MM.1S (cell line): Measurements from ENCODE around the gene TIMM50.

Source experiments
- DNase-seq: peaks from one replicate; pipeline ENCODE4 v3.0.0-alpha.2; 2015
- H2AFZ ChIP-seq: fragments of 300-600 bp; sonication (generic); 2 replicates; pipeline ENCODE4 v1.6.0; 2016; ENCODE audit warnings: antibody characterized with exemption, low read length
- H3F3A ChIP-seq: fragments of 300-600 bp; sonication (generic); 2 replicates; pipeline ENCODE4 v1.6.1; 2016; ENCODE audit warnings: mild to moderate bottlenecking, antibody characterized with exemption, low read length, moderate library complexity, mixed read lengths; ENCODE audit not compliant: insufficient read depth
- H3K27ac ChIP-seq: fragments of 300-600 bp; sonication (generic); 2 replicates; pipeline ENCODE4 v1.5.1; 2016; ENCODE audit warnings: mild to moderate bottlenecking, low read length
- H3K27me3 ChIP-seq: fragments of 300-600 bp; sonication (generic); replicated peaks from 2 replicates; pipeline ENCODE4 v1.6.0; 2016; ENCODE audit warnings: low read length; ENCODE audit not compliant: insufficient read depth
- H3K36me3 ChIP-seq: fragments of 300-600 bp; sonication (generic); replicated peaks from 2 replicates; pipeline ENCODE4 v1.6.1; 2016; ENCODE audit warnings: mild to moderate bottlenecking, low read length, mixed read lengths; ENCODE audit not compliant: insufficient read depth
- H3K4me1 ChIP-seq: fragments of 300-600 bp; sonication (generic); 2 replicates; pipeline ENCODE4 v1.6.1; 2016; ENCODE audit warnings: low read length, mixed read lengths
- H3K4me2 ChIP-seq: fragments of 300-600 bp; sonication (generic); 2 replicates; pipeline ENCODE4 v1.6.0; 2016; ENCODE audit warnings: low read depth, low read length
- H3K4me3 ChIP-seq: fragments of 300-600 bp; sonication (generic); 2 replicates; pipeline ENCODE4 v1.5.1; 2016; ENCODE audit warnings: low read length, mixed read lengths
- H3K79me2 ChIP-seq: fragments of 300-600 bp; sonication (generic); 2 replicates; pipeline ENCODE4 v1.6.1; 2016; ENCODE audit warnings: mixed run types, low read length, mixed read lengths
- H3K9ac ChIP-seq: fragments of 300-600 bp; sonication (generic); 2 replicates; pipeline ENCODE4 v1.6.1; 2016; ENCODE audit warnings: low read length, mixed read lengths
- H3K9me2 ChIP-seq: fragments of 300-600 bp; sonication (generic); replicated peaks from 2 replicates; pipeline ENCODE4 v1.6.1; 2016; ENCODE audit warnings: mild to moderate bottlenecking, low read length, mixed read lengths; ENCODE audit not compliant: insufficient read depth
- H3K9me3 ChIP-seq: fragments of 300-600 bp; sonication (generic); replicated peaks from 2 replicates; pipeline ENCODE4 v1.6.1; 2016; ENCODE audit warnings: mild to moderate bottlenecking, low read length, mixed read lengths; ENCODE audit not compliant: insufficient read depth
- H4K20me1 ChIP-seq: fragments of 300-600 bp; sonication (generic); 2 replicates; pipeline ENCODE4 v1.6.1; 2016; ENCODE audit warnings: mild to moderate bottlenecking, low read length, moderate library complexity, mixed read lengths; ENCODE audit not compliant: insufficient read depth
- CTCF ChIP-seq: fragments of 300-600 bp; sonication (generic); IDR thresholded peaks from 2 replicates; pipeline ENCODE4 v1.5.1; 2016; ENCODE audit warnings: antibody characterized with exemption, low read length, mixed read lengths
- EZH2 ChIP-seq: fragments of 300-600 bp; sonication (generic); optimal IDR thresholded peaks from 2 replicates; pipeline ENCODE3; 2017; ENCODE audit warnings: low read depth, mild to moderate bottlenecking, antibody characterized with exemption, low read length, mixed read lengths
- EZH2phosphoT487 ChIP-seq: fragments of 300-600 bp; sonication (generic); IDR thresholded peaks from 2 replicates; pipeline ENCODE4 v1.6.1; 2018; ENCODE audit warnings: antibody characterized with exemption, low read length

The TIMM50 gene

GRCh38 chr19:39531834-39532232, 51.2 kb downstream of the TIMM50 start:
- no peaks in the 10 kb centered on the region for H3K9me3 ChIP-seq
- H3K79me2 ChIP-seq, result peaks cover 13% of the 10 kb centered on the region
- H4K20me1 ChIP-seq, result no peaks in the 10 kb centered on the region
- no peak for DNase-seq
- no peak for TF ChIP-seq CTCF
- no peak for TF ChIP-seq EZH2
- no peak for TF ChIP-seq EZH2phosphoT487
- H2AFZ ChIP-seq, result peak overlapping the region; percentile 89
- peaks cover 4% of the 10 kb centered on the region; the same call in 1 of the 2 replicates for H3K4me1 ChIP-seq
- no peaks in the 10 kb centered on the region for H3K27me3 ChIP-seq
- peak overlapping the region; percentile 74 for H3K9ac ChIP-seq
- no peaks in the 10 kb centered on the region for H3K9me2 ChIP-seq
- H3K4me2 ChIP-seq, result peak overlapping the region; percentile 96
- H3F3A ChIP-seq, result 0 out of 2 replicates have a peak, but pooled peaks cover 3% of the 10 kb centered on the region
- H3K27ac ChIP-seq, result no peak overlapping the region
- H3K4me3 ChIP-seq, result peak overlapping the region; percentile 93
- no peaks in the 10 kb centered on the region for H3K36me3 ChIP-seq

GRCh38 chr19:39532233-39533002, 51.8 kb downstream of the TIMM50 start, which contains the start of gene EID2B:
Gene EID2B, minus strand, starts transcription at chr19:39532852. Its CDS starts 50 bp downstream, at chr19:39532802.
- H4K20me1 ChIP-seq, result no peaks in the 10 kb centered on the region
- no peak within 1 kb of the TSS for H3K27ac ChIP-seq
- H3K9ac ChIP-seq, result peak within 1 kb of the TSS; percentile 74
- H3F3A ChIP-seq, result 0 out of 2 replicates have a peak, but pooled peaks cover 3% of the 10 kb centered on the region
- no peak for TF ChIP-seq EZH2
- peak; percentile 93 for TF ChIP-seq CTCF
- peaks cover 13% of the 10 kb centered on the region for H3K79me2 ChIP-seq
- H3K4me2 ChIP-seq, result peak within 1 kb of the TSS; percentile 96
- H3K9me3 ChIP-seq, result no peaks in the 10 kb centered on the region
- H3K27me3 ChIP-seq, result no peaks in the 10 kb centered on the region
- DNase-seq, result peak; percentile 97
- H3K36me3 ChIP-seq, result no peaks in the 10 kb centered on the region
- H3K4me3 ChIP-seq, result peak within 1 kb of the TSS; percentile 93
- peaks cover 4% of the 10 kb centered on the region; the same call in 1 of the 2 replicates for H3K4me1 ChIP-seq
- peak within 1 kb of the TSS; percentile 89 for H2AFZ ChIP-seq
- H3K9me2 ChIP-seq, result no peaks in the 10 kb centered on the region

GRCh38 chr19:39533003-39533512, 52.4 kb downstream of the TIMM50 start:
- Histone ChIP-seq H3K4me1 (peaks cover 4% of the 10 kb centered on the region; the same call in 1 of the 2 replicates), H3K9ac (no peak overlapping the region), H3K9me2 (no peaks in the 10 kb centered on the region), H3K27me3 (no peaks in the 10 kb centered on the region), H3F3A (0 out of 2 replicates have a peak, but pooled peaks cover 3% of the 10 kb centered on the region), H3K79me2 (peaks cover 14% of the 10 kb centered on the region), H3K9me3 (no peaks in the 10 kb centered on the region), H4K20me1 (no peaks in the 10 kb centered on the region), H3K4me3 (no peak overlapping the region), H3K4me2 (peak overlapping the region; percentile 12; the same call in 1 of the 2 replicates), H2AFZ (no peak overlapping the region; the same call in 1 of the 2 replicates), H3K27ac (no peak overlapping the region), H3K36me3 (no peaks in the 10 kb centered on the region)
- DNase-seq, result no peak
- TF ChIP-seq CTCF (no peak), EZH2 (no peak), EZH2phosphoT487 (no peak)
